HG02588 (cell line): ENCODE data around the gene HLTF.
"Not testable (repeated sequence)": the region's sequence is repeated elsewhere in the genome, so short reads cannot be mapped to it uniquely, and the experiment has no call there.

Experiments used
- ATAC-seq: cut with Tn5 transposase; IDR thresholded peaks from one replicate; pipeline ENCODE4 v1.9.1; 2021; ENCODE audit warnings: mild to moderate bottlenecking, moderate library complexity; ENCODE audit not compliant: unreplicated experiment

The HLTF gene

GRCh38 chr3:148992635-148993255 lies 93.6 kb downstream of the HLTF start:
- no peak for ATAC-seq

- ATAC-seq: peak; percentile 25
These were observed 94.2 kb downstream of the HLTF start for GRCh38 chr3:148992027-148992634.

- ATAC-seq: peak; percentile 90
These were observed 94.9 kb downstream of the HLTF start, which contains the start of gene GYG1 for GRCh38 chr3:148991219-148992026. GYG1 (plus strand) TSS chr3:148991540; CDS start chr3:148991641, 101 bp downstream.

- ATAC-seq: no peak
These were observed 96.1 kb downstream of the HLTF start for GRCh38 chr3:148990236-148990635.

- ATAC-seq: not testable (repeated sequence)
These were observed 98.8 kb downstream of the HLTF start for GRCh38 chr3:148987551-148987950.

GRCh38 chr3:148981273-148981672 lies 105.1 kb downstream of the HLTF start:
- ATAC-seq: no peak
